Erythroblast (primary cell): ENCODE measurements around the gene SPATA6.

Experiments
- GATA1 ChIP-seq: IDR thresholded peaks from 2 replicates; pipeline ENCODE4 v1.6.1; 2011; ENCODE audit warnings: low read depth, mild to moderate bottlenecking, control low read depth, low read length, moderate library complexity
- POLR2A ChIP-seq: IDR thresholded peaks from 2 replicates; pipeline ENCODE4 v1.6.1; 2011; ENCODE audit warnings: mild to moderate bottlenecking, low read length

- TF ChIP-seq POLR2A (no peak), GATA1 (no peak)
Measured at GRCh38 chr1:48488721-48489120, 16.7 kb upstream of the SPATA6 start.
